GM12873 (cell line): ENCODE measurements around the gene SOX12.

Experiments
- CTCF ChIP-seq: IDR thresholded peaks from 2 replicates; pipeline ENCODE4 v1.5.1; 2012; ENCODE audit warnings: low read depth, mild to moderate bottlenecking, moderate library complexity, low read length, control low read depth; ENCODE audit not compliant: insufficient read depth; ENCODE audit errors: missing control alignments

SOX12 gene

GRCh38 chr20:376750-377149 is 51.4 kb downstream of the SOX12 start:
- TF ChIP-seq CTCF = no peak

DNA sequence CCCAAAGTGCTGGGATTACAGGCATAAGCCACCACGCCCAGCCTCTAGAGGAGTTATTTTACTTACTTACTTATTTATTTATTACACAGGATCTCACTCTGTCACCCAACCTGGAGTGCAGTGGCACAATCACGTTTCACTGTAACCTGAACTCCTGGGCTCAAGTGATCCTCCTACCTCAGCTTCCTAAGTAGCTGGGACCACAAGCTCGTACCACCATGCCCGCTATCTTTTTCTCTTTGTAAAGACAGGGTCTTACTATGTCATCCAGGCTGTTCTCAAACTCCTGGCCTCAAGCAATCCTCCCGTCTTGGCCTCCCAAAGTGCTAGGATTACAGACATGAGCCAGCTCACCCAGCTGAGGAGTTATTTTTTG is 53.6 kb downstream of the SOX12 start:
- TF ChIP-seq CTCF = no peak
